ENCODE results near the gene CACNA2D1.
"Not testable (repeated sequence)": the region's sequence is repeated elsewhere in the genome, so short reads cannot be mapped to it uniquely, and the experiment has no call there.

The CACNA2D1 gene

DNA sequence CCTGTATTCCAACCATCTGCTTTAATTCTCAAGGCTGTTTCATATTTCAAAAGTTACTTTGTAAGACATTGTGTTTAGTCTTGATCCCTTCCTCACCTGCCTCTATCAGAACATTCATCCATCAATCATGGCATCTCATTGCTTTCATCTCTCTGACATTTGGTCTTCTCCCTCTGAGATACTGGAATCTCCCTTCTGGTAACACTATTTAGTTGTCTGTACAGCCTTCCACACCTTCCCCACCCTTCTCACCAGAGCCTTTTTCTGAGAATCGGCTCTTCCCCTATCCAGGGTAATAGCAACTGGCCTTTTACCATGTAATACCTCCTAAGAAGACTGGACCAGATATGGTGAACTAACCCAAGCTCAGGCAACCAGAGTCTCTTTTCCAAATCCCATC, 10.1 kb downstream of the CACNA2D1 start:
- no peak for DNase-seq

GRCh38 chr7:82432743-82433142, 10.8 kb downstream of the CACNA2D1 start:
- not testable (repeated sequence) for DNase-seq

GRCh38 chr7:82430500-82431465, 12.8 kb downstream of the CACNA2D1 start:
- no peak for DNase-seq

DNA sequence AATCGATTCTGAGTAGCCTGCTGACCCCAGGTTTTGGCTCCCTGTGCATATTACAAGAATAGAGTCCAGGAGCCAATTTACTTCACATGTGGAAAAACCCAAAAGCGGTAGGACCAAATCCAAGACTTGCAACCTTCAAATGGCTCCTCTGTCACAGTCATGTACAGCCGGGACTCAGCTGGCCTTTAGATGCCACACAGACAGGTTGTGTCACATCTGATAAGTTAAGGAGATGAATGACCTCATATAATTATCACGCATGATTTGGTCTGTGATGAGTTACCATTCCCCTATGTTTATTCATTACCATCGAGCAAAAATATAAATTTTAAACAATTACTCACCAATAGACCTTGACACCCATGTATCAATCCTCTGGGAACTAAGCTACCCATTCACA, 14.2 kb downstream of the CACNA2D1 start:
- no peak for DNase-seq

DNA sequence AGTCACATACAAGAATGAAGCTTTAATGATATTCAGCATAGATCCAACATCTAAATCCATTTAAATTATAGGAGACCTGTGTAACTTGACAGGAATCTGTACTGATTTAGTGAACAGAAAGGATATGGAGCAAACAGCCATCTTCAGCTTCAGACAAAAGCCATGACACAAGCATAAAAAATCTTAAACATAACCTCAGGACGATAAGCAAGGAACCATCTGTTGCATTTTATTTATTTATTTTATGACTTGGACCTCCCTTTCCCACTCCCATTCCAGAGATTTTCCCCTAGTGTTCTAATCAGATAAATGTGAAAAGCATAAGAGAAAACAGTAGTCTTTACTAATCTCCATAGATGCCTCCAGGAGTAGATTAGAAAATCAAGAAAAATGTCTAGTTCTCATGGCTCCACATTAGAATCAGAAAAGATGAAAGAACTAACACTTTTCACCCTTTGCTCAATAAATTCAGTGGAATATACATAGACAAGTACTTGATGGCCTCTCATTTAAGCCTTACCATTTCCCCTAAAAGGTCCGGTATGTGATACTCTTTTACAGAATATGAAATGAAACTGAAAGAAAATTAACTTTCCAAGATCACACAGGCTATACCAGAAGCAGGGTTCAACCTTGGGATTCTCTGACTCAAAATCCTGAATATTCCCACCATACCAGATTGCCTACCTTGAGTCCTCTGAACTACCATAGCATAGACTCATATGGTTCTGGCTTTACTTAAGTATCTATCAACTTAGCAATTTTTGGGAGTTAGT, 15.2 kb downstream of the CACNA2D1 start:
- no peak for DNase-seq

- no peak for DNase-seq
Measured at GRCh38 chr7:82423446-82423845, 20.1 kb downstream of the CACNA2D1 start.

- no peak for DNase-seq
Measured at GRCh38 chr7:82419200-82419599, 24.4 kb downstream of the CACNA2D1 start.

DNA sequence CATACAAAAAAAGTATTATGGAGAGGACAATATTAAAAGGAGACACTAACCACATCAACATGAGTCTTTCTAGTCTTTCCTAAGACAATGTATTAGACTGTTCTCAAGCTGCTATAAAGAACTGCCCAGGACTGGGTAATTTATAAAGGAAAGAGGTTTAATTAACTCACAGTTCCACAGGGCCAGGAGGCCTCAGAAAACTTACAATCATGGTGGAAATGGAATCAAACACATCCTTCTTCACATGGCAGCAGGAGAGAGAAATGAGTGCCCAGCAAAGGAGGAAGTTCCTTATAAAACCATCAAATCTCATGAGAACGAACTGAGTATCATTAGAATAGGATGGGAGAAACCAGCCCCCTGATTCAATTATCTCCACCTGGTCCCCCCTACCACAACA, 25.7 kb downstream of the CACNA2D1 start:
- no peak for DNase-seq

GRCh38 chr7:82416402-82416801, 27.2 kb downstream of the CACNA2D1 start:
- DNase-seq = no peak

GRCh38 chr7:82414389-82414788, 29.2 kb downstream of the CACNA2D1 start:
- no peak for DNase-seq

DNA sequence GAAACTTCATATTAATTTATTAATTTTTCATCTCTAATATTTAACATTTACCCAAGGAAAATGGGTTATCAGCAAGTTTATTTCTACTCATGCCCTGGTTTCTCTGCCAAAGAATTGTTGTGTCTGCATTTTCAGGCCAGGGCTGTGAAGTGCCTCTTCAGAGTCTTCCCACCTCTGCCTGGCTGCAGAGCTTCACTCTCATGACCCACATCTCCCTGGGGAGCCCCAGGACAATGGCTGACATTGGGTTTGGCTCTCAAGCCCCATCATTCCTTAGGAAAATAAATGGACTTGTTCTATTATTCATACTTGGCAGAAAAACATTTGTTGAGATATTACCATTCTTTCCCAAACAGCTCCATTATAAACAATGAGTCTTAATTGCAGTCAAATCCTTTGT, 30.3 kb downstream of the CACNA2D1 start:
- DNase-seq = no peak

DNA sequence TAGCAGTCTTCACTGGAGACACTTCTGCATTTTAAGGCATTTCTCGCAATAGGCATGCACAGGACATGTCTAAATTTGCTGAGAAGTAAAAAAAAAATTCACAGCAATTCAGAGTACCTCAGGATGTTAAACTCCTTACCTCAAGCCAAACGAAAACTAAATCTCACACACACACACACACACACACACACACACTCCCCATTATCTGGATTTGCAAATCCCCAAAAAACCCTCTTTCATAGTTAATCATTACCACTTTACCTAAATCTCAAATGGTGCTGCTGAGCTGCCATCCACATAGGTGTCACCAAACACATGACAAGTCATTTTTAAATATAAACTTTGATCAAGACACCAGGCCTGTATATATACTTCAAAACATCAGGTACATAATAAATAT, 31.8 kb downstream of the CACNA2D1 start:
- DNase-seq = no peak

- DNase-seq = no peak
Measured at GRCh38 chr7:82410461-82410860, 33.1 kb downstream of the CACNA2D1 start.

DNA sequence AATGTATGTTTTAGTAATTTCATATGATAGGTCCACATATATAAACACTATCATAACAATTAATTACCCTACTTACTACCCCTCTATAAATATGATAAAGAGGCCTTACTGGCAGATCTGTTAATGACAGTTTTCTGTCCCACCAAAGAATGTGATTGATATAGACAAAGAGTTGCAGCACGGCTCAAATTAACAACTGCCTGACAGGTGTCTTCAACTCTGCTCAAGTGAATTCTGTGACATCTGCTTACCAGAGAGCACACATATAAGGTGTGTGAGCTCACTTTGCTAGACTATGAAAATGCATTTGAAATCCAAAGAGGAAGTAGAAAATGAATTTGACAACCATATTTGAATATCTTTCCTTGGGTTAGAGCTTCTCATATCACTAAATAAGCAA, 36.6 kb downstream of the CACNA2D1 start:
- DNase-seq = no peak

- DNase-seq = no peak
Measured at GRCh38 chr7:82405301-82405700, 38.3 kb downstream of the CACNA2D1 start.

DNA sequence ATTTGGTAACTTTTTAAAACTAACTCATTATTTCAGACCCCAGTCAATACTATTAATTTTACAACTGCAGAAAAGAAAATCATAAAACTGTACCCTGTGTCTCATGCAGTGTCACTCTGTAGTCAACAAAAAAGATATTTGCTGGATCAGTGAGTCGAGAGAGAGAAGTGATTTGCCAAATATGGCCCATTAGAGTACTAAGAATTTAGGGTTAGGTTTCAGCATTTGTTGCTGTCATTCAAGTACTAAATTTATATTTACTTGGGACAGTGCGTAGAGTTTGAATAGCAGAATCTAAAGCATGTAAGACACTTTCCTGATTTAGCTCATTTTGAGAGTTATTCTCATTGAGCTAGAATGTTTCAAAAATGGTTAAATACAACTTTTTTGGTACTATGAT, 38.9 kb downstream of the CACNA2D1 start:
- no peak for DNase-seq

- DNase-seq = no peak
Measured at GRCh38 chr7:82404094-82404493, 39.5 kb downstream of the CACNA2D1 start.

GRCh38 chr7:82397879-82398524, 45.6 kb downstream of the CACNA2D1 start:
- DNase-seq = no peak

- DNase-seq = no peak
Measured at GRCh38 chr7:82396343-82396742, 47.2 kb downstream of the CACNA2D1 start.

DNA sequence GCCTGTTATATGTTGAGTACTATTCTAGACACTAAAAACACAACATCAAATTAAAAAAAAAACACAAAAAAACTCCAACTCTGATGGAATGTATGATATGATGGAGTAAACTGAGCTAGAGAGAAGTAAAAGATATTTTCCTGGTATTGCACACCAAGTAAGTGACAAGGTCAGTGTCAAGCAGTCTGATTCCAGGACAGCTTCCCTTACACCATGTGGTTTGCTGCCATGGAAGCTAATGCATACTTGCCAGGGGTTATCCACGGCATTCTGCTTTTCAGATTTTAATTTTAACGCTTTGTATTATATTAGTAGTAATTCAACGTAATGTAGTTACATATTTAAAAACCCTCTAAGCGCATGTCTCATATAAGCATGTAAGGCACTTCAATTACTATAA, 48.4 kb downstream of the CACNA2D1 start:
- no peak for DNase-seq

GRCh38 chr7:82393840-82394220, 49.7 kb downstream of the CACNA2D1 start:
- no peak for DNase-seq

DNA sequence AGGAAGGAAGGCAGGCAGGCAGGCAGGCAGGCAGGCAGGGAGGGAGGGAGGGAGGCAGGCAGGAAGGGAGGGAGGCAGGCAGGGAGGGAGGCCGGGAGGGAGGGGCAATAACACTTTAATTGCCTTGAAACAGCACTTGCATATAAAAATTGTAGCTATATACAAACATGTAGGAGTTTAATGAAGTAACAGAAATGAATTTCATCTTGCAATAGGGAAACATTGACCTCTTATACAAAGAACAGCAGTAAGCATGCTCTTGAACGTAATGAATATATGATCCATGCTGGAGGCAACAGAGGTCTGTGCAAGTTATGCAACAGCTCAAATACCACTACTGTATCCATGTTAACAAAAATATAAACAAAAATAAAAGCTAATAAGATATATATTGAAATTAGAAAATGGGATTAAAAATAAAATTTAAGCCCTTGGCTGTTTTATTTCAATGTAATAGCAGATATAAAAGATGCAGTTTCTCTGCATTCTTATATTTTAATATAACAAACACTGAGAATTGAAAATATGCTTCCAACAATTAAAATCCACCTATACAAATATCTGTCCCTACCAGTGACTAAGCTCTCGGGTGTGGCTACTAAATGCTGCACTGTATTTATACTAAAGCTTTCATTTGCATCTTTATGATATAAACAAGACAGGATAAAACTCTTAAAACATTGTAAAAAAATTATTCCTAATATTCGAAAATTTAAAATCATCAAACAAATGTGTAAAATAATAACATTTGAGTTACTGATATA, 50.3 kb downstream of the CACNA2D1 start:
- no peak for DNase-seq

- no peak for DNase-seq
Measured at GRCh38 chr7:82390936-82391335, 52.6 kb downstream of the CACNA2D1 start.

Data from stimulated activated CD4-positive, alpha-beta T cell treated with anti-CD3 and anti-CD28 coated beads, Interleukin-15, amount 100 ng/mL, for 24 hours (primary cell).